AG04450 (cell line): ENCODE measurements around the gene BCAN. TPM values are rescaled to one million over a fixed set of nuclear protein-coding genes. Genes with fewer than 3 reads are reported as not detected.

Experiments
- CTCF ChIA-PET: fragments of 300-600, 350-600 bp; formaldehyde crosslinking; extraction: SDS; loops from one replicate; lab custom pipeline; 2022; ENCODE audit warnings: antibody characterized with exemption, inconsistent platforms; lab: Charles Lee
- POLR2A ChIA-PET: fragments of 350-600 bp; formaldehyde crosslinking; extraction: SDS; loops from one replicate; lab custom pipeline; 2021; ENCODE audit warnings: antibody characterized with exemption, inconsistent platforms; lab: Yijun Ruan, JAX
- DNase-seq: peaks from one replicate; pipeline ENCODE4 v3.0.0-alpha.2; 2011; ENCODE audit warnings: low read depth, low spot score
- H3K27ac ChIP-seq: one replicate; pipeline ENCODE4 v1.5.1; 2012; ENCODE audit warnings: low read depth, low read length, control low read depth
- H3K27me3 ChIP-seq: one replicate; pipeline ENCODE4 v1.6.0; 2012; ENCODE audit warnings: low read length; ENCODE audit not compliant: control insufficient read depth, insufficient read depth
- H3K4me3 ChIP-seq: 2 replicates; pipeline ENCODE4 v1.5.1; 2011; ENCODE audit warnings: mild to moderate bottlenecking, low read depth, low read length, control low read depth
- H3K9me3 ChIP-seq: 2 replicates; pipeline ENCODE4 v1.5.1; 2012; ENCODE audit warnings: low read length; ENCODE audit not compliant: control insufficient read depth, insufficient read depth
- polyA plus RNA-seq: library from polyadenylated mRNA; depleted of rRNA; stranded (reverse); fragments of >200 nt; gene quantifications from 2 replicates; pipeline ENCODE4 v1.2.3, GENCODE V29; 2011
- TF ChIP-seq, protein P1 (sequence below): IDR thresholded peaks from 2 replicates; pipeline ENCODE4 v1.5.1; 2011; ENCODE audit warnings: low read depth, low read length, control low read depth, inconsistent platforms

Gene BCAN
- polyA plus RNA-seq, 1 experiment, result not detected

GRCh38 chr1:156658945-156659574 lies 17.1 kb downstream of the BCAN start:
- ChIA-PET CTCF (interaction anchor here (0.7 to 7.5 kb wide), 28 partner anchors 9 to 274 kb away, joined by 3 to 204 read pairs (median 6); partner anchors contain the start of genes CRABP2, HAPLN2, ISG20L2 and LRRC71), POLR2A (interaction anchor here (0.8 kb wide), 1 partner anchor 35 kb away, joined by 4 read pairs; no protein-coding TSS in a partner anchor)
- H3K27me3 ChIP-seq, result peaks cover 33% of the 10 kb centered on the region
- TF ChIP-seq, protein P1, sequence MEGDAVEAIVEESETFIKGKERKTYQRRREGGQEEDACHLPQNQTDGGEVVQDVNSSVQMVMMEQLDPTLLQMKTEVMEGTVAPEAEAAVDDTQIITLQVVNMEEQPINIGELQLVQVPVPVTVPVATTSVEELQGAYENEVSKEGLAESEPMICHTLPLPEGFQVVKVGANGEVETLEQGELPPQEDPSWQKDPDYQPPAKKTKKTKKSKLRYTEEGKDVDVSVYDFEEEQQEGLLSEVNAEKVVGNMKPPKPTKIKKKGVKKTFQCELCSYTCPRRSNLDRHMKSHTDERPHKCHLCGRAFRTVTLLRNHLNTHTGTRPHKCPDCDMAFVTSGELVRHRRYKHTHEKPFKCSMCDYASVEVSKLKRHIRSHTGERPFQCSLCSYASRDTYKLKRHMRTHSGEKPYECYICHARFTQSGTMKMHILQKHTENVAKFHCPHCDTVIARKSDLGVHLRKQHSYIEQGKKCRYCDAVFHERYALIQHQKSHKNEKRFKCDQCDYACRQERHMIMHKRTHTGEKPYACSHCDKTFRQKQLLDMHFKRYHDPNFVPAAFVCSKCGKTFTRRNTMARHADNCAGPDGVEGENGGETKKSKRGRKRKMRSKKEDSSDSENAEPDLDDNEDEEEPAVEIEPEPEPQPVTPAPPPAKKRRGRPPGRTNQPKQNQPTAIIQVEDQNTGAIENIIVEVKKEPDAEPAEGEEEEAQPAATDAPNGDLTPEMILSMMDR, result no peak
- H3K27ac ChIP-seq, result no peak overlapping the region
- no peaks in the 10 kb centered on the region; the same call in 1 of the 2 replicates for H3K9me3 ChIP-seq
- no peak overlapping the region for H3K4me3 ChIP-seq
- DNase-seq, result no peak

GRCh38 chr1:156659661-156659987 lies 17.7 kb downstream of the BCAN start:
- ChIA-PET POLR2A (interaction anchor here (0.8 kb wide), 1 partner anchor 36 kb away, joined by 4 read pairs; no protein-coding TSS in a partner anchor), CTCF (interaction anchor here (0.7 to 7.5 kb wide), 24 partner anchors 8 to 274 kb away, joined by 3 to 204 read pairs (median 5); partner anchors contain the start of genes CRABP2, ISG20L2, LRRC71 and METTL25B)
- peaks cover 28% of the 10 kb centered on the region for H3K27me3 ChIP-seq
- H3K4me3 ChIP-seq, result no peak overlapping the region
- no peak for DNase-seq
- H3K27ac ChIP-seq, result peak overlapping the region; percentile 47
- H3K9me3 ChIP-seq, result no peaks in the 10 kb centered on the region; the same call in 1 of the 2 replicates
- TF ChIP-seq, protein P1, result no peak

DNA sequence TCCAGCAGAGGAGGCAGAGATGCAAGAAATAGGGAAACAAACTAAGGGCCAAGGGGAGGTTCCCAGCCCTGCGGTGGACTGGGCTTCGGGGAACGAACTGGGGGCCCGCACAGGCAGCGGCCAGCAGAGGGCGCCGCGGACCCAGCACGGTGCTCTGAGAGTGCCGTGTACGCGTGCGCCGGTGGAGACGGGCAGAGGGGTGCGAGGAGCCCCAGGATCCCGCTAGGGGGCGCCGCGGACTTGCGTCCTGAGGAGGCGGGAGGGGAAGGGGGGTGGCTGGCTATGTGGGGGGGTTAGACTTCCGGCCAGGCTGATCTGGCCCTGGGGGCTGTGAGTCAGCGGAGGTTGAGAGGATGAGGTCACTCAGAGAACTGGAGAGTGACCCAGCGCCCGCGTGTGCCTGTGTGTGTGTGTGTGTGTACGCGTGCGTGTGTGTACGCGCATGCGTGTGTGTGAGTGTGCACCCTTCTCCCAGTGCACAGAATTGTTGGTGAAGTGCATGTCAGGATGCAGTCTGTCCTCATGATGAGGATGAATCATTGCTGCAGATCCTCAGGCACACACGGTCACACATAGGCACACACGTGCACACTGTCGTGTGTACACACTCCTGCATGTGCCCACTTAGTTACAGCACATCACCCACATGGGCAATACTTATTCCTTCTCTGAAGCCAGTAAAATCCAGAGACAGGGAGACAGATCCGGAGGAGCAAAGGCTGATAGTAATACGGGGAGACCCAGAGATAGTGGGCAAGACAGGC lies 18.3 kb downstream of the BCAN start:
- Histone ChIP-seq H3K4me3 (peak overlapping the region; percentile 25; the same call in 1 of the 2 replicates), H3K27me3 (peaks cover 23% of the 10 kb centered on the region), H3K9me3 (no peaks in the 10 kb centered on the region; the same call in 1 of the 2 replicates), H3K27ac (peak overlapping the region; percentile 86)
- TF ChIP-seq, protein P1, result peak; percentile 95
- POLR2A ChIA-PET, result interaction anchor here (0.8 to 3.2 kb wide), 3 partner anchors 13 to 36 kb away, joined by 4 to 36 read pairs (median 5); partner anchors contain the start of gene NES
- CTCF ChIA-PET, result interaction anchor here (0.7 to 7.5 kb wide), 28 partner anchors 7 to 274 kb away, joined by 3 to 204 read pairs (median 4); partner anchors contain the start of genes CRABP2, ISG20L2, LRRC71 and METTL25B
- peak; percentile 97 for DNase-seq

DNA sequence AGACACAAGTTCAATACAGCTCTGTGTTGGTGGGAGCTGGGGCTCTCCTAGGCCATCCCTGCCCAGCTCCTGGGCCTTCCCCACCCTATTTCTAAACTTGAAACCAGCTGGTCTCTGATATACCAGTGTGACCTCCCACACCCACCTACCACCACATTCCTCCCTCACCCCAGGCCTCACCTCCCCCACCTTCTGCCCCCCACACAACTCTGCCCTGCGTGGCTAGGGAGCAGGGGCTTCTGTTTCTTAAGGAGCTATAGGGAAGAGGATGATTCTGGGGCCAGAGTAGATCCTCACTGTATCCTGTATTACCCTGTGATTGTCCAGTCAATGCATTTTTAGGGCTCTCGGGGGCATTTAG lies 18.8 kb downstream of the BCAN start:
- TF ChIP-seq, protein P1, result no peak
- ChIA-PET POLR2A (interaction anchor here (0.5 to 3.2 kb wide), 5 partner anchors 13 to 669 kb away, joined by 3 to 36 read pairs (median 5); partner anchors contain the start of genes METTL25B and NES), CTCF (interaction anchor here (0.6 to 7.5 kb wide), 19 partner anchors 9 to 275 kb away, joined by 3 to 204 read pairs (median 6); partner anchors contain the start of genes CRABP2, ISG20L2, METTL25B and NES)
- peak overlapping the region; percentile 25; the same call in 1 of the 2 replicates for H3K4me3 ChIP-seq
- H3K9me3 ChIP-seq, result no peaks in the 10 kb centered on the region; the same call in 1 of the 2 replicates
- no peak for DNase-seq
- peak overlapping the region; percentile 86 for H3K27ac ChIP-seq
- peaks cover 18% of the 10 kb centered on the region for H3K27me3 ChIP-seq
